ENCODE results near the gene GPHN. TPM values are rescaled to one million over a fixed set of nuclear protein-coding genes. Genes with fewer than 3 reads are reported as not detected.

Gene GPHN
- total RNA-seq, 1 donor from 2014 or later, result 27.0 TPM

- Histone ChIP-seq H3K4me3 (no peak overlapping the region), H3K36me3 (no peaks in the 10 kb centered on the region), H3K27ac (no peak overlapping the region), H3K4me1 (no peaks in the 10 kb centered on the region), H3K27me3 (ENCODE audit: low read depth) (no peaks in the 10 kb centered on the region), H3K9me3 (no peaks in the 10 kb centered on the region)
- no peak for TF ChIP-seq CTCF (IDR thresholded peaks at IDR 0.05)
- ATAC-seq (peak; percentile 76 to 90), DNase-seq (no peak)
- intact Hi-C loops (cut with DNase I), result no loop called here
Measured at GRCh38 chr14:67187826-67188225, 679.9 kb downstream of the GPHN start.

GRCh38 chr14:67188326-67188725 is 680.4 kb downstream of the GPHN start:
- no peak overlapping the region for H3K4me3 ChIP-seq
- no peaks in the 10 kb centered on the region for H3K9me3 ChIP-seq
- no peaks in the 10 kb centered on the region for H3K4me1 ChIP-seq
- DNase-seq (no peak), ATAC-seq (no peak)
- H3K27me3 ChIP-seq (ENCODE audit: low read depth), result no peaks in the 10 kb centered on the region
- no peak overlapping the region for H3K27ac ChIP-seq
- intact Hi-C loops (cut with DNase I), result no loop called here
- H3K36me3 ChIP-seq, result no peaks in the 10 kb centered on the region
- TF ChIP-seq CTCF (IDR thresholded peaks at IDR 0.05), result no peak

GRCh38 chr14:67191768-67192290 is 683.9 kb downstream of the GPHN start:
- Histone ChIP-seq H3K4me1 (no peaks in the 10 kb centered on the region), H3K27ac (no peak overlapping the region), H3K9me3 (no peaks in the 10 kb centered on the region), H3K27me3 (ENCODE audit: low read depth) (no peaks in the 10 kb centered on the region), H3K4me3 (no peak overlapping the region), H3K36me3 (no peaks in the 10 kb centered on the region)
- DNase-seq (no peak), ATAC-seq (no peak)
- TF ChIP-seq CTCF (IDR thresholded peaks at IDR 0.05), result no peak
- intact Hi-C loops (cut with DNase I), result no loop called here

- TF ChIP-seq CTCF (IDR thresholded peaks at IDR 0.05), result no peak
- no peaks in the 10 kb centered on the region for H3K9me3 ChIP-seq
- no peaks in the 10 kb centered on the region for H3K4me1 ChIP-seq
- H3K27ac ChIP-seq, result no peak overlapping the region
- intact Hi-C loops (cut with DNase I), result no loop called here
- no peaks in the 10 kb centered on the region for H3K36me3 ChIP-seq
- no peak overlapping the region for H3K4me3 ChIP-seq
- H3K27me3 ChIP-seq (ENCODE audit: low read depth), result no peaks in the 10 kb centered on the region
- no peak for DNase-seq
- no peak for ATAC-seq
Measured at GRCh38 chr14:67192366-67192765, 684.4 kb downstream of the GPHN start.

- ATAC-seq, result no peak
- H3K36me3 ChIP-seq, result no peaks in the 10 kb centered on the region
- no peaks in the 10 kb centered on the region for H3K4me1 ChIP-seq
- H3K9me3 ChIP-seq, result no peaks in the 10 kb centered on the region
- no peak for TF ChIP-seq CTCF (IDR thresholded peaks at IDR 0.05)
- H3K4me3 ChIP-seq, result no peak overlapping the region
- H3K27me3 ChIP-seq (ENCODE audit: low read depth), result no peaks in the 10 kb centered on the region
- no peak for DNase-seq
- H3K27ac ChIP-seq, result no peak overlapping the region
- intact Hi-C loops (cut with DNase I), result no loop called here
Measured at GRCh38 chr14:67195279-67195678, 687.3 kb downstream of the GPHN start.

- no peaks in the 10 kb centered on the region for H3K36me3 ChIP-seq
- intact Hi-C loops (cut with DNase I), result no loop called here
- DNase-seq (no peak), ATAC-seq (no peak)
- H3K27ac ChIP-seq, result no peak overlapping the region
- no peaks in the 10 kb centered on the region for H3K4me1 ChIP-seq
- H3K27me3 ChIP-seq (ENCODE audit: low read depth), result no peaks in the 10 kb centered on the region
- no peaks in the 10 kb centered on the region for H3K9me3 ChIP-seq
- no peak for TF ChIP-seq CTCF (IDR thresholded peaks at IDR 0.05)
- no peak overlapping the region for H3K4me3 ChIP-seq
Measured at GRCh38 chr14:67199016-67199415, 691.1 kb downstream of the GPHN start.

Measured in lower lobe of right lung (tissue), 2 donors.